Prostate gland (tissue), 2 donors: Measurements from ENCODE around the gene TBX10. TPM values are rescaled to one million over a fixed set of nuclear protein-coding genes. Genes with fewer than 3 reads are reported as not detected.
A peak's percentile ranks its signal among the peaks of the same experiment; 100 is the strongest.
"Not testable (repeated sequence)": the region's sequence is repeated elsewhere in the genome, so short reads cannot be mapped to it uniquely, and the experiment has no call there.

Source experiments
- DNase-seq: peaks from one replicate; pipeline ENCODE4 v3.0.0-alpha.2; 2019; ENCODE audit warnings: low spot score
- H3K27ac ChIP-seq, 2 donors: fragments of 200-600 bp; sonication (generic); 2 replicates each; pipeline ENCODE4 v1.5.1; 2017 to 2019
- H3K27me3 ChIP-seq: fragments of 200-600 bp; sonication (generic); replicated peaks from 2 replicates; pipeline ENCODE4 v1.5.1; 2019; ENCODE audit not compliant: insufficient read depth
- H3K36me3 ChIP-seq, 2 donors: fragments of 200-600 bp; sonication (generic); 1 replicate in 1 of 2; 2 replicates in 1 of 2; pipeline versions ENCODE4 v1.5.1 to v1.8.1; 2017 to 2019
- H3K4me1 ChIP-seq: fragments of 200-600 bp; sonication (generic); replicated peaks from 2 replicates; pipeline ENCODE4 v1.5.1; 2019
- H3K4me3 ChIP-seq, 2 donors: fragments of 200-600 bp; sonication (generic); 2 replicates each; pipeline ENCODE4 v1.5.1; 2017 to 2019
- H3K9me3 ChIP-seq: fragments of 200-600 bp; sonication (generic); 2 replicates; pipeline ENCODE4 v1.5.1; 2017
- CTCF ChIP-seq, 4 experiments: fragments of 200-600 bp in 2 of 4; fragments of 450-650 bp in 2 of 4; sonication (generic) in 2 of 4; IDR thresholded peaks; 1 replicate in 3 of 4; 2 replicates in 1 of 4; pipeline ENCODE4 v1.5.1; 2016 to 2019; ENCODE audit warnings: antibody characterized with exemption in 4 of 4, mild to moderate bottlenecking in 2 of 4, moderate library complexity in 2 of 4
- POLR2A ChIP-seq: fragments of 450-650 bp; IDR thresholded peaks from one replicate; pipeline ENCODE4 v1.6.1; 2016; ENCODE audit warnings: antibody characterized with exemption, mild to moderate bottlenecking
- POLR2AphosphoS5 ChIP-seq: sonication (generic); formaldehyde crosslinking; IDR thresholded peaks from one replicate; pipeline ENCODE4 v1.6.1; 2017; ENCODE audit warnings: antibody characterized with exemption
- WGBS: methylation state at CpG from one replicate; pipeline ENCODE4 v1.1.5; 2018; 5-methylcytosine and 5-hydroxymethylcytosine counted together
- intact Hi-C: fragments of 100-400 bp; cut with DNase I; formaldehyde crosslinking; loops from one replicate; pipeline ENCODE4 v1.14.2; 2022
- total RNA-seq, 2 donors: library from RNA; depleted of rRNA; stranded (reverse); fragments of >200 nt; gene quantifications; one replicate each; pipeline ENCODE4 v1.1.0, GENCODE V29; 2016

Gene TBX10
- total RNA-seq, 2 donors from 2014 or later = not detected

- peak; percentile 94 for DNase-seq
- Histone ChIP-seq H3K27ac (peak within 1 kb of the TSS; percentile 47 to 76), H3K4me3 (peak within 1 kb of the TSS; percentile 54 to 94), H3K27me3 (no peaks in the 10 kb centered on the region), H3K36me3 (peaks cover 7 to 9% of the 10 kb centered on the region in 2 donors), H3K4me1 (peaks cover 8% of the 10 kb centered on the region), H3K9me3 (no peaks in the 10 kb centered on the region)
- under 1% methylated on average over 47 of the region's 69 CpGs for WGBS
- peak; percentile 51 to 95 (median 86) for TF ChIP-seq CTCF (IDR thresholded peaks at IDR 0.05)
- peak; percentile 73 for TF ChIP-seq POLR2A
- peak; percentile 98 for TF ChIP-seq POLR2AphosphoS5
- intact Hi-C loops = loop anchor here (2.0 kb wide), 1 partner anchor 24 kb away; the partner anchor contains the start of gene GSTP1
Observed at GRCh38 chr11:67606492-67607295, 32.9 kb downstream of the TBX10 start, which contains the start of gene NDUFV1. NDUFV1 (plus strand) TSS chr11:67606936; CDS start chr11:67607005, 69 bp downstream.

GRCh38 chr11:67606093-67606491 lies 33.5 kb downstream of the TBX10 start:
- H3K4me3 ChIP-seq = peak overlapping the region; percentile 54 to 94
- intact Hi-C loops = loop anchor here (2.0 kb wide), 1 partner anchor 23 kb away; the partner anchor contains the start of gene GSTP1
- no peak for DNase-seq
- H3K4me1 ChIP-seq = peaks cover 8% of the 10 kb centered on the region
- WGBS = 32% methylated on average over 17 of the region's 17 CpGs
- TF ChIP-seq POLR2A (no peak), CTCF (IDR thresholded peaks at IDR 0.05) (no peak), POLR2AphosphoS5 (no peak)
- no peaks in the 10 kb centered on the region for H3K27me3 ChIP-seq
- H3K9me3 ChIP-seq = no peaks in the 10 kb centered on the region
- H3K36me3 ChIP-seq = peaks cover 7 to 9% of the 10 kb centered on the region in 2 donors
- H3K27ac ChIP-seq = peak overlapping the region; percentile 47 to 76

- DNase-seq = no peak
- intact Hi-C loops = loop anchor here (2.0 kb wide), 1 partner anchor 23 kb away; the partner anchor contains the start of gene GSTP1
- H3K9me3 ChIP-seq = no peaks in the 10 kb centered on the region
- no peak for TF ChIP-seq POLR2AphosphoS5
- TF ChIP-seq POLR2A = no peak
- no peak for TF ChIP-seq CTCF (IDR thresholded peaks at IDR 0.05)
- WGBS = 58% methylated on average over 11 of the region's 11 CpGs
- no peak overlapping the region for H3K4me3 ChIP-seq
- H3K36me3 ChIP-seq = peaks cover 7 to 9% of the 10 kb centered on the region in 2 donors
- H3K27ac ChIP-seq = no peak overlapping the region
- no peaks in the 10 kb centered on the region for H3K27me3 ChIP-seq
- H3K4me1 ChIP-seq = peaks cover 8% of the 10 kb centered on the region
Observed at GRCh38 chr11:67605231-67606011, 34.1 kb downstream of the TBX10 start.

- H3K9me3 ChIP-seq = no peaks in the 10 kb centered on the region
- no peak overlapping the region for H3K4me3 ChIP-seq
- no peak for DNase-seq
- H3K27ac ChIP-seq = no peak overlapping the region
- H3K27me3 ChIP-seq = no peaks in the 10 kb centered on the region
- WGBS = 86% methylated on average over 2 of the region's 2 CpGs
- peaks cover 8% of the 10 kb centered on the region for H3K4me1 ChIP-seq
- TF ChIP-seq POLR2A (no peak), CTCF (IDR thresholded peaks at IDR 0.05) (no peak), POLR2AphosphoS5 (no peak)
- intact Hi-C loops = no loop called here
- peaks cover 7 to 9% of the 10 kb centered on the region in 2 donors for H3K36me3 ChIP-seq
Observed at GRCh38 chr11:67604815-67605214, 34.7 kb downstream of the TBX10 start.

GRCh38 chr11:67604119-67604518 lies 35.4 kb downstream of the TBX10 start:
- DNase-seq, H3K36me3 ChIP-seq, intact Hi-C loops, H3K9me3 ChIP-seq, H3K4me1 ChIP-seq, H3K4me3 ChIP-seq, H3K27me3 ChIP-seq, H3K27ac ChIP-seq: not testable (repeated sequence)
- 71% methylated on average over 2 of the region's 4 CpGs for WGBS
